ENCODE data around the gene ACOX3.

The ACOX3 gene

DNA sequence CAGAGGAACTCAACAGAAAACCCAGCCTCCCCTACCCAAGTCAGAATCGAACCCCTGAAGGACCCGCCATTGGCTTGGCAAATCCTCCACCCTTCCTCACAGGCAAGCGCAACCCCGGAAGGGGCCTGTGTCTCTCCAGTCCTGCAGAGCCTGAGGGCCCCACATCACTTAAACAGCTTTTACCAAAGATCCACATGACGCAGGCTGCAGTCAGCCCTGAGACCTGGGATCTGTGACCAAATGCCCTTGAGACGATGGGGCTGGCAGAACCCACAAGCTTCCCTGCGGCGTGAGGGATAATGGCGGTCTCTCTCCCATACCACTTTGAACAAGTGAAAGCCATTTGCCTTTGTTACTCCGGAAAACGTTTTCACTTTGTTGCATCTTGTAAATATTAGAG lies 54.9 kb downstream of the ACOX3 start:
- no peak for DNase-seq

DNA sequence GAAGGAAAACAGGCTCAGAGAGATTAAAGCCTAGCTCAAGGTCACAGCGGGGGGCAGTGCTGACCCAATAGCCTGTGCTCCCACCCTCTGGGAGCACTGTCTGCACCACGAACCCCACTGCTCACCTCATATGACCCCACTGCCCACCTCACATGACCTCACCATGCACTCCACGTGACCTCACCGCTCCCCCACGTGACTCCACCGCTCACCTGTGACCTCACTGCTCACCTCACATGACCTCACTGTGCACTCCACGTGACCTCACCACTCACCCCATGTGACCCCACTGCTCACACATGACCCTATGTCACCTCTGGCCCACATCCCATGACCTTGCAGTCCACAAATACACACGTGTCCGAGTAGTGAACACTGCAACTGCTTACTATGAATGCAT lies 55.4 kb downstream of the ACOX3 start:
- DNase-seq, result no peak

DNA sequence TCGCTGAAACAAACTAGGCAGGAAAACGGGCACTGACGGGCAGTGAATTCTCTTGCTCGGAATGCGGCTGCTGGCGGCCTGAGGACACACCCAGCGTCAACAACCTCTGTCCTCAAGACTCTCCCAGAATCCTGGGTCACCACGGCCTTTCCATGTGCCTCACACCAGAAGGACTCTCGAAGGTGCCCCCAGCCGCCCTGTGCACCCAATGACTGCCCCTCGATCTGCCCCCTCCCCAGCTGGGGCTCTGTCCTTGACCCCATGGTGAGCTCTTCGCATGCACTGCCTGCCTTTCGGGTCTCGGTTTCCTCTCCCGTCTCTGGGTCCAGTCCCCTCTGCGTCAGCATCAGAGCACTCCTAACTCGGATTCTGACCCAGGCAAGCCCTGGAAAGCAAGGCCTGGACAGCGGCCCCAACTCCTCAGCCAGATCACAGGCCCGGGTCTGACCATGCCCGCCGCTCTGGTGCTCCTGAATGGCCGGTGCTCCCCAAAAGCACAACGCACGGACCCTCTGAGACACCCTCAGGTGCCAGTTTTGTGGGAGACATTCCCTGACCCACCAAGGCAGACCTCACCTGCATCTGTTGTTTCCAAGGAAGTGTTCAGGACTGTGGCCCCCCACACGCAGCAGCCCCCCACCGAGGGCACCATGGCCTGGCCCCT lies 56.0 kb downstream of the ACOX3 start:
- no peak for DNase-seq

GRCh38 chr4:8383451-8384160 lies 56.9 kb downstream of the ACOX3 start:
- DNase-seq, result no peak

DNA sequence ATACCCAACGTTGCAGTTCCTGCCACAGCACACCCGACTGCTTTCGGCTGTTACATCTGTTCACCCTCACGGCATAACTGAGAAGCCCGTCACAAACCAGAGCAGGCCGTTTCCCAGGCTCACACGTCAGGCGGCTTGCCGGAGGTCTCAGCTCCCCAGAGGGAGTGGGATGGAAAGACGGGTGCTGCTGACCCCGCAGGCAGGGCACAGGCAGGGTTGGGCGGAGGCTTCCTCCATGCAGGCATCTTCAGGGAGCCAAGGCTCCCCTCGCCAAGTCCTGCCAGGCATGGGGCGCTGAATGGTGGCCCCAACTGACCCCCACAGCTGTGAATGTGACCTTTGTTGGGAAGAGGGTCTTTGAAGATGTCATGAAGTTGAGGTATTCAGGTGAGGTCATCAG lies 57.5 kb downstream of the ACOX3 start:
- no peak for DNase-seq

- DNase-seq, result no peak
Observed at GRCh38 chr4:8381814-8382581, 58.5 kb downstream of the ACOX3 start.

DNA sequence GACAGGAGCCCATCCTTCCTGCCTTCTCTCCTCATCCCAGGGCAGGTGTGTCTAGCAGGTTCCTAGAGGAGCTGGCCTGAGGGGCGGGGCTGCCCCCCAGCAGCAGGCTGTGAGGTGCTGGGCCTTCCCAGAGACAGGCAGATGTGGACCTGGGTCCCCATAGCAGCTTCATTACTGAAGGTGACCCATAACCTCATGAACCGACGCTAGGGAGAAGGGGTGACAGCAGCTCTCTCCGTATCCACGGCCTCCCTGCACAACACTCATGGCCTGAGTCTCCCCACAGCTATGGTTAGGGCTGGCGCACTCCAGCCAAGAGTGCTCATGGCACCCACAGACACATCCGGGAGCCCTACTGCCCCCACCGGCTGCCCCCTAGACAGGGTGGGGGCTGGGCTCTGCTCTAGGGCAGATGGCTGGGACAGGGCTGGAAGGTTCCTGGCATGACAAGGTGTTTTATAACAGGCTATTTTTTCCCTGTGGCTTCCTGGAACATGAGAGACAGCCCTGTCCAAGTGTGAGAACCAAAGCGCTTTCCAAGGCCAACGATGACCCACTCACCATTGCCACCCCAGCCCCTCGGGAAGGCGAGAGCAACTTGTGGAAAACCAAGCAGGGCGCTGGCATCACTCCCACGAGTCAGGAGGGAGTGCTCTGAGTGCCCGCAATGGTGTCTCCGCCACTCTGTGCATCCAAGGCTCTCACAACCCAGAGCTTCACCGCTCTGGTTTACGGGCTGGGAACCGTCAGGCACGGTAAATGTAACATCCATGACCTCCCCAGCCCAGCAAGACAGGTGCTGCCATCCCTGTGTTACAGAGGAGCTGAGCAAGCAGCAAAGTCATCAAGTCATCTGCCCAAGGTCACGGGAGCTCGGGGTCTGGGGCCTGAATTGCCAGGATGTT lies 59.8 kb downstream of the ACOX3 start:
- DNase-seq, result no peak

GRCh38 chr4:8379771-8380170 lies 60.8 kb downstream of the ACOX3 start:
- no peak for DNase-seq

- no peak for DNase-seq
Observed at GRCh38 chr4:8379281-8379680, 61.2 kb downstream of the ACOX3 start.

DNA sequence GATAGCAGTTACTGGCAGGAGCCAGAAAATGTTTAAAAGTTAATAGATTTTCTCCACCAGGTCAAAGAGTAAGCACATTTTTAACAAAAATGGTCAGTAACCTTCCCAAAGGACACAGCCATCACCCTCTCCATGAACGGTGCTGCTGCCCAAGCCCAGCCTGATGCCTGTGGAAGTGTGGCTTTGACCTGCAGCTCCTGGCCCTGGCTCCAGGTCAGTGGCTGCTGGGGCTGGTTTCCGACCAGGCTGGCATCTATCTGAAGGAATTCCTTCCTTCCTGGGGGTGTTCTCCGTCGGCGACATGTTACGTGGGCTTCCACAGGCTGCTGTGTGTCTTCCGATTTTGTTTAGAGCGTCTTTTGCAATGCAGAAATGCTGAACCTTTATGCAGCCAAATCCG lies 61.7 kb downstream of the ACOX3 start:
- DNase-seq, result no peak

- DNase-seq, result no peak
Observed at GRCh38 chr4:8378101-8378724, 62.3 kb downstream of the ACOX3 start.

GRCh38 chr4:8377103-8378075 lies 63.1 kb downstream of the ACOX3 start:
- DNase-seq, result no peak

GRCh38 chr4:8376361-8377102 lies 64.0 kb downstream of the ACOX3 start:
- DNase-seq, result no peak

DNA sequence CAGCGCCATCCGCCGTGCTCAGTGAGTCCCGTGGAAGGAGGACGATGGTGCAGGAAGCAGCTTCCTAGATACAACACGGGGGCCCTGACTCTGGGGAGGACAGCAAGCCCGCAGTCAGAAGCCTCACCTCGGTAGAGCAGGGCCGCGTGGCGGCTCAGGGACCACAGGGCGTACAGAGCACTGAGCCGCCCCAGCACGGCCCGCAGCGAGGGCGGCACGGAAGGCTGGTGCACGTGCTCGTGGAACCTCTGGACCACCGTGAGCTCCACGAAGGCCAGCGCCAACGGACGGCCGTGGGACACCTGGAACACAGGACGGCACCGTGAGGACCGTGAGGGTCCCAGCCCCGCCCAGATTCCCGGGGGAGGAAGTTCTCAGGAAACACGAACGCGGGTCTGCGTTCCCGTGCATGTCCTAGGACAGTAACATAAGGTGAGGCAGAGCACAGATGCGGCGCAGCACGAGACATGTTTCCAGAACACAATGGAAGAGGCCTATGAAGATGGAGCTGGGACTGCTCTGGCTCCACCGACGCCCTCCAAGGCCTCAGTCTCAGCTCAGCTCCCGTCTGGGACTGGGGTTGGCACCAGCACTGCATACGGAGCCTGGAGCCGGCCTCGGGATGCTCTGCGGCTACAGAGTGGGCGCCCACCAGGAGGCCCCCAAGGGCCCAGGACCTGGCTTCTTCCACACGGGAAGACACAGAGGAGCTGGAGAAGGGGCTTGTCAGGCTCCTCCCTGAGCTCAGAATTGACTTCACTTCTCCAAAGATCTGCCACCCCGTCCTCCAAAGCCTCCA lies 65.5 kb downstream of the ACOX3 start:
- no peak for DNase-seq

DNA sequence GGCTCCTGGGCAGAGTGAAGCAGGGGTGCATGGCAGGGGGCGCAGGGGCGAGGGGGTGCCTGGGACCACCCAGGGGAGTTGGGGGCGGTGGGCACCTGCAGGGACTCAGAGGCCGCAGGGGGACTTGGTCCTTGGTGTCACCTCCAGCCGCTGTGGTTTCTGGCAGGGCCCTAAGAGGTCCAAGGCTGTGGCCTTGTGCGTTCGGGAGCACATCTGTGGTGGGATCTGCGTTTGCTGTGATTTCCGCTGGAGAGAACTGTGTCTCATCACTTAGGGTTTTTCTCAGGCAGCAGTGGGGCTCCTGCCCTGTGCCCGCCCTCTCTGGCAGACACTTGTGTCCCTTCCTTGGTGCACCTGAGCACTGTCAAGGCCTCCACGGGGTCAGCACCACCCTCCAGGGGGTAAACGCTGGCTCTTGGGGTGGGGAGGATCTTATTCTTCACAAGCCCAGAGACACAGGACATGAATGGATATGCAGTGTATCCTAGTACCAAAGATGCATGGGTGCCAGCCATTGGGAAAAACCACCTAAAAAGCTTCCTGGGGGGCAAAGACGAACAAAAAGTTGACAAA lies 66.5 kb downstream of the ACOX3 start:
- DNase-seq, result no peak

DNA sequence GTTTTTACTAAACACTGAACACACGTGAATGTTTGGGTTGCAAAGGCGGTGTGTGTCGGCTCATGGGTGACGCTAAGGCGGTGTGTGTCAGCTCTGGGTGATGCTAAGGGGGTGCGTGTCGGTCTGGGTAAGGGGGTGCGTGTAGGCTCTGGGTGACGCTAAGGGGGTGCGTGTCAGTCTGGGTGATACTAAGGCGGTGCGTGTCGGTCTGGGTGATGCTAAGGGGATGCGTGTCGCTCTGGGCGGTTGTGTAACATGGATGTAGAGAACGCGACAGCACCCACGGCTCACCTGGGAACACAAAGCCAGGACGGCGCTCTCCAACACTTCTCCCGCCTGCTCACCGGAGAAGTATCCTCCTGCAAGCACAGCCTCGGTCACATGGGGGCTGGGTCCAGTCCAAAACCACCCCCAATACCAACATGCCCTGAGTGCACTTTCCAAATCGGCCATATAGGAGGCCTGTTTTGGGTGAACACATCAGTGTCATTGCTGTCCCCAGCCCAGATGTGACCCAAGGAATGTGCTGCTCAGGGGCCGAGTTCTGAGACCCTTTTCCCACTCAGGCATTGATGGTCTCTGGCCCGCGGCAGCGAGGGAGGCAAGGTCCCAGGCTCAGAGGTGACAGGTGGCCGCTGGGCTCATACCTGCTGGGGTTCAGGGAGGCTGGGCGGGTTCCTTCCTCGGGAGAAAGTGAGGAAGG lies 67.1 kb downstream of the ACOX3 start:
- DNase-seq, result no peak

DNA sequence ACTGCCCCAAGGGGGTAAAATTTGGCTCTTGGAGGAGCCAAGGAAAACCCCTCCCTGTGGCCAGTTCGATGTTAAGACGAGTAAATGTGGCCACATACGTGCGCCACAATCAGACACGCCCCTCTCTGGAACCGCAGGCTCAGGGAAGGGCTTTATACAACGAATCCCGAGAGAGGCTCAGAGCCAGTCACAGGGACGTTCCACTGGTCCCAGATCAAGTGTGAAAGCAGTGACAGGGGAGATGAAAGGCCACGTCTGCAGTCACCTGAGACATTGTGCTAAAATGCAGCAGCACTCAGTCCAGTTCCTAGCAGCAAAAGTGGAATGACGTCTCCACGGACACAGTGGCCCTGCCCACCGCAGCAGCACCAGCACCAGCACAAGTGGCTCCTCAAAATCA lies 68.0 kb downstream of the ACOX3 start:
- no peak for DNase-seq

- no peak for DNase-seq
Observed at GRCh38 chr4:8371596-8371995, 68.9 kb downstream of the ACOX3 start.
